Measurements from ENCODE around the gene ATP6V0E1. TPM values are rescaled to one million over a fixed set of nuclear protein-coding genes. Genes with fewer than 3 reads are reported as not detected.

ATP6V0E1 gene
- total RNA-seq, 2 donors from 2014 or later = 171 to 232 TPM

DNA sequence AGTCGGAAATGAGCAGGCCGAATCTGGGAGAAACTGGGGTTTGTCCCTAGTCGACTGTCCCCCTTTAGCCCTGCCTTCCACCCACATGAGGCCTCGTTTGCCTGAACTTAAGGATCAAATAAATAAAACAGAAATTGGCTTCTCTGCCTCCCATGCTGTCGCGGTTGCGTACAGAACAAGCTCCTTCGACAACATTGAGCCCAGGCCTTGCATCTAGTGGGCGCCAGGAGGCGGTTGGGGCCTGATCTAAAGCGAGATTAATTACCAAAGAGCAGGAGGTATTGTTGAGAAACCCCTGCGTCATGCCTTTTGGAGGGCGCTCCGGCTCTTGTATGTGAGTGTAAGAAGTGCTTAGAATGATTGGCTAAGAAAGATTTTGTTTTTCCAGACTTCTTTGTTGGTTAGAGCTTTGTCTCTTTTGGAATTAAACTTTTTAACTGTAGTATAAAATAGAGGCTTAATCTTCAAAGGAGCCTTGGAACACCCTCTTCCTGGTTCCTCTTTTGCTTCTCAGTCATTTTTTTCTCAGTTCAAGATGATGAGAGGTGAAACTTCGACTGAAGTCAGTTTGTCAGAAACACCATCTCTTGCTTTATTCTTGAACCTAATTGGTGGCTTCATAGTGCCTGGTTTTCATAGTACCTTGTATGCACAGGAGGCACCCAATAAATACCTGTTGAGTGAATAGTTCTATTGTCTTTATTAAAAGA lies 828 bp downstream of the ATP6V0E1 start:
- Histone ChIP-seq H3K27ac (peak overlapping the region; percentile 97 to 99), H3K4me3 (peak overlapping the region; percentile 64 to 95), H3K27me3 (replicated peaks; ENCODE audit: insufficient read depth) (no peaks in the 10 kb centered on the region), H3K36me3 (no peaks in the 10 kb centered on the region), H3K9me3 (no peaks in the 10 kb centered on the region), H3K4me1 (replicated peaks) (no peaks in the 10 kb centered on the region)
- DNase-seq (ENCODE audit: low spot score) = peak; percentile 78
- intact Hi-C loops (cut with DNase I) = loop anchor here (1.0 to 2.0 kb wide), 2 partner anchors 73 to 160 kb away; partner anchors contain the start of gene BNIP1
- no peak for TF ChIP-seq POLR2A (IDR thresholded peaks at IDR 0.05)
- TF ChIP-seq, protein P1, sequence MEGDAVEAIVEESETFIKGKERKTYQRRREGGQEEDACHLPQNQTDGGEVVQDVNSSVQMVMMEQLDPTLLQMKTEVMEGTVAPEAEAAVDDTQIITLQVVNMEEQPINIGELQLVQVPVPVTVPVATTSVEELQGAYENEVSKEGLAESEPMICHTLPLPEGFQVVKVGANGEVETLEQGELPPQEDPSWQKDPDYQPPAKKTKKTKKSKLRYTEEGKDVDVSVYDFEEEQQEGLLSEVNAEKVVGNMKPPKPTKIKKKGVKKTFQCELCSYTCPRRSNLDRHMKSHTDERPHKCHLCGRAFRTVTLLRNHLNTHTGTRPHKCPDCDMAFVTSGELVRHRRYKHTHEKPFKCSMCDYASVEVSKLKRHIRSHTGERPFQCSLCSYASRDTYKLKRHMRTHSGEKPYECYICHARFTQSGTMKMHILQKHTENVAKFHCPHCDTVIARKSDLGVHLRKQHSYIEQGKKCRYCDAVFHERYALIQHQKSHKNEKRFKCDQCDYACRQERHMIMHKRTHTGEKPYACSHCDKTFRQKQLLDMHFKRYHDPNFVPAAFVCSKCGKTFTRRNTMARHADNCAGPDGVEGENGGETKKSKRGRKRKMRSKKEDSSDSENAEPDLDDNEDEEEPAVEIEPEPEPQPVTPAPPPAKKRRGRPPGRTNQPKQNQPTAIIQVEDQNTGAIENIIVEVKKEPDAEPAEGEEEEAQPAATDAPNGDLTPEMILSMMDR (IDR thresholded peaks at IDR 0.05) = peak in 3 of 4 experiments; percentile 35 to 57 (median 55)
- peak; percentile 67 for TF ChIP-seq POLR2AphosphoS5 (IDR thresholded peaks at IDR 0.05)
- under 1% methylated on average over 15 of the region's 15 CpGs for WGBS

DNA sequence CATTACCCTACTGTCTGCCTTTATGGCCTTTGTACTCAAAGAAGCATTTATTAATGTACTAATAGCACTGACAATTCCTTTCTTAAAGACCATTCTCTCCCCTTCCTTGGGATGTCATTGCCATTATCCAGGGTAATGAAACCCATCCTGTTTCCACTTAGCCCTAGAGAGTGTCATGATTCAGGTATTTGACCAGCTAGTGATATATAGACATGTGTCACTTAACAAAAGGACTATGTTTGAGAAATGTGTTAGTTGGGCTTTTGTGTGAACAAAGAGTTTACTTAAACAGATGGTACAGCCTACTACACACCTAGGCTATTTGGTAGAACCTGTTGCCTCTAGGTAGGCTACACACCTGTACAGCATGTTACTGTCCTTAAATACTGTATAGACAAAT lies 2.0 kb downstream of the ATP6V0E1 start:
- intact Hi-C loops (cut with DNase I) = loop anchor here (2.0 kb wide), 1 partner anchor 159 kb away; the partner anchor contains the start of gene BNIP1
- Histone ChIP-seq H3K9me3 (no peaks in the 10 kb centered on the region), H3K27me3 (replicated peaks; ENCODE audit: insufficient read depth) (no peaks in the 10 kb centered on the region), H3K27ac (peak overlapping the region; percentile 21 to 97), H3K36me3 (no peaks in the 10 kb centered on the region), H3K4me3 (peak overlapping the region in 1 of 2 donors; percentile 64), H3K4me1 (replicated peaks) (no peaks in the 10 kb centered on the region)
- no peak for DNase-seq (ENCODE audit: low spot score)
- TF ChIP-seq POLR2AphosphoS5 (IDR thresholded peaks at IDR 0.05) = no peak
- TF ChIP-seq, protein P1 (IDR thresholded peaks at IDR 0.05) = no peak
- no peak for TF ChIP-seq POLR2A (IDR thresholded peaks at IDR 0.05)

DNA sequence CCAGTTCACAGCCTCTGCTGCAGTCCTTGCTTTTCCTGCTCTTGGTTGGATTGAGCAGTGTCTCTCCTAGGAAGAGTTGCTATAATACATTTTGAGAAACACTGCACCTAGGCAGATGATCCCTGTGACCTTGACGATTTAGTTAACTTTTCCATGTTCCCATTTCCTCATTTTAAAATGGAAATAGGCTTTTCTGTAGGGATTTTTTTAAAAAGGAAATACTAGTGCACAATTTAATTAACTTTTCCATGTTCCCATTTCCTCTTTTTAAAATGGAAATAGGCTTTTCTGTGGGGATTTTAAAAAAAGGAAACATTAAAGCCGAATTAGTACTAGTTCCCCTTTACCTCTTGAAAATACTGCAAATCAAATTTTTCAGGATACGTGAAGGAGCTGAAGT lies 4.7 kb downstream of the ATP6V0E1 start:
- H3K27me3 ChIP-seq (replicated peaks; ENCODE audit: insufficient read depth) = no peaks in the 10 kb centered on the region
- no peaks in the 10 kb centered on the region for H3K4me1 ChIP-seq (replicated peaks)
- H3K27ac ChIP-seq = no peak overlapping the region
- no peak overlapping the region for H3K4me3 ChIP-seq
- no peak for DNase-seq (ENCODE audit: low spot score)
- H3K9me3 ChIP-seq = no peaks in the 10 kb centered on the region
- intact Hi-C loops (cut with DNase I) = no loop called here
- 84% methylated on average over 3 of the region's 3 CpGs for WGBS
- no peaks in the 10 kb centered on the region for H3K36me3 ChIP-seq
- TF ChIP-seq POLR2A (IDR thresholded peaks at IDR 0.05) (no peak), POLR2AphosphoS5 (IDR thresholded peaks at IDR 0.05) (no peak)
- TF ChIP-seq, protein P1 (IDR thresholded peaks at IDR 0.05) = no peak

DNA sequence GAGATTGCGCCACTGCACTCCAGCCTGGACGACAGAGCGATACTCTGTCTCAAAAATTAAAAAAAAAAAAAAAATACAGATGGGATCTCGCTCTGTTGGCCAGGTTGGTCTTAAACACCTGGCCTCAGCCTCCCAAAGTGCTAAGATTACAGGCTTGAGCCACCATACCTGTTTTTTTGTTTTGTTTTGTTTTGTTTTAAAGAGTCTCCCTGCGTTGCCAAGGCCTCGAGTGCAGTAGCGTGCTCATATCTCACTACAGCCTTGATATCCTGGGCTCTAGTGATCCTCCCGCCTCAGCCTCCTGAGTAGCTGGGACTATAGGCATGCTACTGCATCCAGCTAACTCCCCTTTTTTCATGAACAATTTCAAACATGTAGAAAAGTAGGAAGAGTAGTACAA lies 7.2 kb downstream of the ATP6V0E1 start:
- Histone ChIP-seq H3K27ac (no peak overlapping the region), H3K9me3 (no peaks in the 10 kb centered on the region), H3K4me3 (no peak overlapping the region), H3K27me3 (replicated peaks; ENCODE audit: insufficient read depth) (no peaks in the 10 kb centered on the region), H3K4me1 (replicated peaks) (peaks cover 7% of the 10 kb centered on the region), H3K36me3 (no peaks in the 10 kb centered on the region)
- no peak for DNase-seq (ENCODE audit: low spot score)
- intact Hi-C loops (cut with DNase I) = no loop called here
- TF ChIP-seq POLR2AphosphoS5 (IDR thresholded peaks at IDR 0.05) = no peak
- TF ChIP-seq, protein P1 (IDR thresholded peaks at IDR 0.05) = no peak
- TF ChIP-seq POLR2A (IDR thresholded peaks at IDR 0.05) = no peak
- WGBS = 93% methylated on average over 8 of the region's 8 CpGs

DNA sequence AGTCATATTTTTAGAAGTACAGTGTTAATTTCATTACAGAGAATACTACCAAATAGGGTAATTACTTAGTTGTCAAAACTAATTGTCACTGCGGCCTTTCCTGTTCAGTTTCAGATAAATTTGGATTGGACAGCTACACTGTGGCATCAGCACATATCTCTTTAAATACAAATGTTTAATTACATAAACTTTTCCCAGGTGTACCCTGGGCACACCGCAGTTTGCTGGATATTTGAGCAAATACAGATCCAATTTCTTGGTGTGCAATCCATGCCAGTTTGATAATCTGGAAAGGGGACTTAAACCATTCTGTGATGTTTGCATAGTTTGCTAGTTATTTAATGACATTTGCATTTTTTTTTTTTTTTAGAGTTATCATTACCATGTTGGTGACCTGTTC lies 10.8 kb downstream of the ATP6V0E1 start:
- H3K9me3 ChIP-seq = no peaks in the 10 kb centered on the region
- intact Hi-C loops (cut with DNase I) = no loop called here

More for the DNA sequence above, 10.8 kb downstream of the ATP6V0E1 start:
- DNase-seq (ENCODE audit: low spot score) = no peak
- Histone ChIP-seq H3K27me3 (replicated peaks; ENCODE audit: insufficient read depth) (no peaks in the 10 kb centered on the region), H3K27ac (no peak overlapping the region), H3K4me3 (no peak overlapping the region), H3K36me3 (peaks cover 0 to 5% of the 10 kb centered on the region in 2 donors), H3K4me1 (replicated peaks) (peaks cover 7% of the 10 kb centered on the region)
- TF ChIP-seq POLR2AphosphoS5 (IDR thresholded peaks at IDR 0.05) = no peak
- no peak for TF ChIP-seq POLR2A (IDR thresholded peaks at IDR 0.05)
- TF ChIP-seq, protein P1 (IDR thresholded peaks at IDR 0.05) = no peak
- WGBS = 69% methylated on average over 2 of the region's 2 CpGs

Measured in prostate gland (tissue), 2 donors.